H1 (cell line): ENCODE data around the gene KCNJ10.

Experiments used
- ASH2L ChIP-seq: fragments of 200-600, 300-600 bp; sonication (generic); IDR thresholded peaks from one replicate; pipeline ENCODE4 v1.7.1; 2017; ENCODE audit warnings: low read length
- CBX5 ChIP-seq: fragments of 300-800, 300-1000 bp; sonication (generic); IDR thresholded peaks from 2 replicates; pipeline ENCODE4 v1.7.1; 2016; ENCODE audit warnings: antibody characterized with exemption, low read length, low read depth
- CEBPB ChIP-seq: IDR thresholded peaks from 2 replicates; pipeline ENCODE4 v1.6.1; 2012; ENCODE audit warnings: low read depth, low read length
- CTCF ChIP-seq, 3 experiments: IDR thresholded peaks; 1 replicate in 2 of 3; 2 replicates in 1 of 3; pipeline versions ENCODE4 v1.5.1 to v1.6.1; 2011; ENCODE audit warnings: low read length in 3 of 3, mild to moderate bottlenecking in 3 of 3, inconsistent platforms in 2 of 3, low read depth in 1 of 3, moderate library complexity in 1 of 3; ENCODE audit not compliant: insufficient read depth in 1 of 3; ENCODE audit errors: control extremely low read depth in 1 of 3
- JUND ChIP-seq: IDR thresholded peaks from 2 replicates; pipeline ENCODE4 v1.6.1; 2011; ENCODE audit warnings: mild to moderate bottlenecking, improper control_type of control experiment, low read length
- RAD21 ChIP-seq, 2 experiments: IDR thresholded peaks in 1 of 2; conservative IDR thresholded peaks in 1 of 2; 2 replicates each; pipeline ENCODE4 v1.6.1; 2011; ENCODE audit warnings: low read depth in 2 of 2, low read length in 2 of 2, improper control_type of control experiment in 1 of 2, inconsistent platforms in 1 of 2, mild to moderate bottlenecking in 1 of 2, moderate library complexity in 1 of 2

GRCh38 chr1:160108888-160109662 lies 39.1 kb upstream of the KCNJ10 start:
- peak; percentile 95 for TF ChIP-seq CEBPB
- no peak for TF ChIP-seq CBX5
- peak; percentile 4 to 73 (median 44) for TF ChIP-seq CTCF (IDR thresholded peaks at IDR 0.05; ENCODE audit: control extremely low read depth in 1 of 3, insufficient read depth in 1 of 3, low read depth in 1 of 3, low read length in 3 of 3)
- TF ChIP-seq JUND, result peak; percentile 64; the same call in 1 of the 2 replicates
- no peak for TF ChIP-seq ASH2L
- TF ChIP-seq RAD21 (IDR thresholded peaks at IDR 0.05 in 1 of 2, conservative IDR thresholded peaks at IDR 0.05 in 1 of 2; ENCODE audit: low read depth in 2 of 2, low read length in 2 of 2), result peak; percentile 24 to 35; a peak in 3 of 4 replicates
